C4-2B (cell line): ENCODE measurements around the gene BTBD9.

Experiments used
- CTCF ChIP-seq: fragments of 450-650 bp; conservative IDR thresholded peaks from 2 replicates; pipeline ENCODE4 v1.5.1; 2017; ENCODE audit warnings: mild to moderate bottlenecking
- ZFX ChIP-seq: fragments of 450-650 bp; IDR thresholded peaks from 2 replicates; pipeline ENCODE4 v1.6.1; 2017

GRCh38 chr6:38175786-38176185, 463.9 kb downstream of the BTBD9 start:
- TF ChIP-seq CTCF (no peak), ZFX (no peak)
